HK-2 (cell line): Measurements from ENCODE around the gene ZNF219.

Source experiments
- DNase-seq: peaks from one replicate; pipeline ENCODE4 v3.0.0-alpha.2; 2018; ENCODE audit not compliant: unreplicated experiment

Gene ZNF219

GRCh38 chr14:21098076-21098891 lies at the start of gene ZNF219:
Gene ZNF219, minus strand, starts transcription at chr14:21098655. Its CDS starts 5,064 bp downstream, at chr14:21093591.
- DNase-seq, result no peak

DNA sequence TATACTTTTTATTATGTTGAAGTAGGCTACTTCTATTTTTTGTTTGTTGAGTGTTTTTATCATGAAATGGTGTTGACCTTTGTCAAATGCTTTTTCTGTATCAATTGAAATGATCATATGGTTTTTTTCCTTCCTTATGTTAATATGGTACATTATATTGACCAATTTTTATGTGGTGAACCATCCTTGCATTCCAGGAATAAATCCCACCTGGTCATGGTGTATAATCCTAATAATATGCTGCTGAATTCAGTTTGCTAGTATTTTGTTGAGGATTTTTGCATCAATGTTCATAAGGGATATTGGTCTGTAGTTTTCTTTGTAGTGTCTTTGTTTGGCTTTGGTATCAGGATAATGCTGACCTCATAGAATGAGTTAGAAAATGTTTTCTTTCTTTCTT lies 47.0 kb upstream of the ZNF219 start:
- DNase-seq, result no peak

DNA sequence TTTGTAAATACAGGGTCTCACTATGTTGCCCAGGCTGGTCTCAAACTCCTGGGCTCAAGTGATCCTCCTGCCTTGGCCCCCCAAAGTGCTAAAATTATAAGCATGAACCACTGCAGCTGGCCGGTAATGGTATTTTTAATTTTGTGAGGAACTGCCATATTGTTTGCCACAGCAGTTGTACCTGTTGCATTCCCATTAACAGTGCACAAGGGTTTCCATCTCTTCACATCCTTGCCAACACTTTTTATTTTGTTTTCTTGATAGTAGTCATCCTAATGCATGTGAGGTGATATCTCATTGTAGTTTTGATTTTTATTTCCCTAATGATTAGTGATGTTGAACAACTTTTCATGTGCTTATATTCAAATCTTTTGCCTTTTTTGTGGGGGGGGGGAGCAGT lies 43.9 kb upstream of the ZNF219 start:
- no peak for DNase-seq

DNA sequence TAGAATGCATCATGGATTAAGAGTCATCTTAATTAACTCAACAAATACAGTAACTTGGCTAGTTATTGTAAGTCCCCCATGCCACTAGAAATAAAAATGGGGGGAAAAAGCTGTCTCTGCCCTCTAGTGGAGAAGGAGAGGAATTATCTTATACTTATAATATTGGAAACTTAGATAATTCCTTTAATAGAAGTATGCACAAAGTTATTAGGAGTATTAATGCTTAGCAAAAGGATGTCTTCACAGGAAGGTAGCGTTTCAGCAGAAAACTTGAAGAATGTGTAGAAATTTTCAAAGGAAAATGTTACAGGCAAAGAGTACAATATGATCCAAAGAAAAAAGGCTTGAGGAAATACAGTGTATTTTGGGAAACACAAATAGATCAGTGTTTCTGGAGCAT lies 37.6 kb upstream of the ZNF219 start:
- no peak for DNase-seq

DNA sequence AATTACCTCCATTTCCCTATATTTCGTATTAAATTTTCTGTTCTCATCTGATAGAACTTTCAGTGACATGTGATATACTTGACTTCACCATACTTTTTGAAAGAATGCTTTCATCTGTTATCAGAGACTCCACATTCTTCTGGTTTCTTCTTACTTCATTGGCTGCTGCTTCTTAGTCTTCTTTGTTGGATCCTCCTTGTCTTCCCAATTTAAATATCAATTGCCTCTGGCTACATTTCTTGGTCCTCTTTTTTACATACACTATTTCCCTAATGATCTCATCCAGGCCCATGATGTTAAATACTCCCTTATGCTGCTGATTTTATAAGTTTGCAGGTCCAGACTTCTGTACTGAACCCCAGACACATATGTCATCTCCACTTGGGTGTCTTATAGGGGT lies 35.4 kb upstream of the ZNF219 start:
- DNase-seq, result no peak

DNA sequence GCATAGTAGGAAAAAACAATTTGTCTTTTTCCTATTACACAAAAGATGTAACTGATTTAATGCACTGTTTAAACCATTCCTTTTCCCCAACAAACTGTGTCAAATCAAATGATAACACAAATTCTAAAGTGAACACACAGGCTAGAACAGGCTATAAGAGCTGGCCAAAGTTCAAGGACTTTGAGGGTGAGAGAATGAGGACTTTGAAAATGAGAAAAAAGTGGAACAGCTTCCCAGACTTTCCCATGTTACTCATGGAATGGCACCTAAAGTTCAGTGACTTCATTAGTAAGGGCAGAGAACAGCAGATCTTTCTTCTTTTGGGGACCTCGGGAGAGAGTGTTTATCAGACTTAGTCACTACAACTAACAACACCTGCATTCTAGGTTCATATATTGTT lies 25.0 kb upstream of the ZNF219 start:
- no peak for DNase-seq

DNA sequence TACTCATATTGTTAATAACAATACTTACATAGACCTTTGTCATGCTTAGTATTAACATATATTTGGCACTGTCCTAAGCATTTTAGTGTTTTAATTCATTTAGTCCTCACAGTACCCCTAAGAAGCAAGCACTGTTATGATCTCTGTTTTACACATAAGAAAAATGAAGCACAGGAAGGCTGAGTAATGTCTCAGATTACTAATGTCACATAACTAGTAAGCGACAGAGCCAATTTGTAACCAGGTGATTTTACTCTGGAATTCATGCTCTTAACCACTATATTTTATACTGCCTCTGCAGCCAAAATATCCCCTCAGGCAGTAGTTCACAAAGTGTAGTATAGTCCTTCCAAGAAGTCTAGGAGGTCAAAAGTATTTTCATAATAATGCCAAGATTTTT lies 22.7 kb upstream of the ZNF219 start:
- no peak for DNase-seq

DNA sequence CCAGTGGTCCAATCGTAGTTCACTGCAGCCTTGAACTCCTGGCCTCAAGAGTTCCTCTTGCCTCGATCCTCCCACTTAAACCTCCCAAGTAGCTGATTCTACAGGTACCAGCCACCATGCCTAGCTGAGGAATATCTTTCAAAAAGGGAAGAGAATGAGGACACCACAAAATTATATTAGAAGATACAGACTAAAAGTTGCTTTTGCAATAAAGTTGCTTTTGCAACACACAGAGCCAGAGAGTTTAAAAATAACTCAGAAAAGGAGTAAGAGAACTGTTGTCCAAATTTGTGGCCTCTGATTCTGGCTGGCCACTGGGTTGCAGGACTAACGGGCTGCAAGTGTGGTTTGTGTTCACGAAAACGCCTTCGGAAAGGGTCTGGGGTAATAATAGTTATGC lies 22.2 kb upstream of the ZNF219 start:
- no peak for DNase-seq

GRCh38 chr14:21118933-21119332 lies 20.5 kb upstream of the ZNF219 start:
- no peak for DNase-seq

- no peak for DNase-seq
These were observed 14.9 kb upstream of the ZNF219 start for GRCh38 chr14:21113369-21113768.

GRCh38 chr14:21112255-21112654 lies 13.8 kb upstream of the ZNF219 start:
- DNase-seq, result no peak

DNA sequence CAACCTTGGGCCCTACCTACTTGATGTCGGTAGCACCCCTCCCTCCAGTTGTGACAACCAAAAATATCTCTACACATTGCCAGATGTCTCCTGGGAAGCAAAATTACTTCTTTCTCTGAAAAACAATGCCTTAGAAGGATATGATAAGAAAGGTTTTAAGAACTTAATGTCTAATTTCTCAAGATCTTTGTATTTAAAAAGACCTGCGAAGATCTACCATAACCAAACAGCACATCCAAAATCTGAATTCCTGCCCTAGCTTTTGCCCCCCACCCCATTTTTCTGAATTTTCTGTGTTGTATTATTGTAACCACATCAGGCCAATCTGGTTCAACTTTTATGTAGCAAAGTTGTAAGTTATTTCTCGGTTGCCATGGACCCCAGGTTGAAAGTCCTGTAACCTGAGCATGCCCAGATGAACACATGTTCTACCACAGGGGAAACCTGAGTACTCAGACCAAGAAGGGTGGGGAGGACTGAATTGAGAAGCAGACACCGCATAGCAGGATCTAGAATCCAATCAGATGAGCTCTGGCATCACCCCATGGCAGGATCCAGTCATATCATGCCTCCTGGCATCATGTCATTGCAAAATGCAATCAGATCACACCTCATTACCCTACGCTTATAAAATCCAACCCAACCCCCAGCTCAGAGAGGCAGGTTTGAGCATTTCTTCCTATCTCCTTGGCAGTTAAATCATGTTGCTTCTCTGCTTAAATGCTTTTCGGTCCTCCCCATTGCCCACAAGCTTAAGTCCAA lies 11.1 kb upstream of the ZNF219 start:
- no peak for DNase-seq

DNA sequence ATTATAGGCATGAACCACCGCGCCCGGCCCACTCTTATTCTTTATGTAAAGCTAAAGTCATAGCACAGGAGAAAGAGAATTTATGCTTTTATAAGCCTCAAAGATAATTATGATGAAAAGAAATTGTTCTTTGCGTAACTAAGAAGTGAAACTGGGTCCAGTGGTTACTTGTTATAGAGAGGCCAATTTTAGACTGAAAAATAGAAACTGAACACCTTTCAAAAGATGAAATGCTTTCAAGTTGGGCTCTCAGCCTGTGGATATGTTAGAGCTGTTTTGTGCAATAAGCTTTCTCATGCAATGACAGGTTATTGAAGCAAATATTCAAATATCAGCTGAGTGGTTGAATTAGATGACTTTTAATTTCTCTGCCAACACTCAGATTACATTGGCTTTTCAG lies 10.3 kb upstream of the ZNF219 start:
- DNase-seq, result no peak

DNA sequence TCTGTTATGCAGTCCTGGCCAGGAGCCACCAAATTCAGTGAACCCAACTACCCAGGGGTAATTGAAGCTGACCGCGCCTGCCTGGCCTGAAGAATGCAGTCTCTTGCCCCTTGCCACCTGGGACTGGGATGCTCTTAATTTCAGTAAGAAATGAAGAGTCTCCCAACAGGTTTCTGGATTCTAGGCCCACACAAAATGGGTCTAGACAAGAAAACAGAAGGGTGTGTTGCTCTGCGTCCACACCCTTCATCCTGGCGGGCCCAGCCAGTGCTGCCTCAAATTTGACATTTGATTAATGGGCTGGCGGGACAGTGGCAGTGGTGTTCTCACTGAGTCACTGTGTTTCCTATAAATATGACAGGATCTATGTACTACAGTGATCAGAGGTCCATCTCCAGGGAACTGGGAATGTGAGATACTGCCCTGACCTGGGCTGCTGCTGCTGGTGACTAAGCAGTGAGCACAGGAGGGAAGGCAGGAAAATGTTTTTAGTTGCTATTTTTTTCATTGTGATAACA lies 8.9 kb upstream of the ZNF219 start:
- no peak for DNase-seq

DNA sequence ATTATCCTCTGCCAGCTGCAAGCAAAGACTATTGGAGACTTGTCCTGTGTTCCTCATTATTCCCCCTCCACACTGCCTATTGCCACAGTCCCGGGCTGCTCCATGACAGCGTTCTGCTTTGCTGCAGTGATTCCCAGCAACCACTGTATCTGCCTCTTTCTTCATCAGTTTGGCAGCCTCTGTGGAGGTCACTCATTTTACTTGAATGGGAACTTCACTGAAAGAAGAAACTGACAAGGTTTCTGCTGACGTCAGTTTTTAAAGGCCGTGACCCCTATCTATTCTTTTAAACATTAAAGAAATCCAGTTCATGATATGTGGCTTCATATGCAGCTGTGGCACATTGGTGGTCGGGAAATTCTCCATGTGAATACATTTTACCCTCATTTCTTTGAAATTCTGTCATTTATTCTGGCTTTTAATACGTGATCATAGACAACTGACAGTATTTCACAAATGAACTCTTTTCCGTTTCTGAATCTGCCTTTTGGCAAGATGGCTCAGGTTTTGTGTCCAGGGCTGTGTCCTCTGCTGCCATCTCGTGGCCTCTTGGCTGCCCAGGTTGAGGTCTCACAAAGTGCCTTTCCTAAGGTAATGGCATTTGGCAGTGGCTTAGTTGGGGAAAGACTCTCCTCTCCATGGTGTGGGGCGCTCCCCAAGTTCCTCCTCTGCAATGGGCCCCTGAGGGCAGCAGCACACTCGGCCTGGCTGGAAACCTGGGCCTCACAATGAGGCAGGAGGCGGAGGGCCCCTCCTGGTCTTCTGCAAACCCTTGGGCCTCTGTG lies 8.2 kb upstream of the ZNF219 start:
- DNase-seq, result peak; percentile 72

GRCh38 chr14:21106176-21106497 lies 7.7 kb upstream of the ZNF219 start:
- no peak for DNase-seq

DNA sequence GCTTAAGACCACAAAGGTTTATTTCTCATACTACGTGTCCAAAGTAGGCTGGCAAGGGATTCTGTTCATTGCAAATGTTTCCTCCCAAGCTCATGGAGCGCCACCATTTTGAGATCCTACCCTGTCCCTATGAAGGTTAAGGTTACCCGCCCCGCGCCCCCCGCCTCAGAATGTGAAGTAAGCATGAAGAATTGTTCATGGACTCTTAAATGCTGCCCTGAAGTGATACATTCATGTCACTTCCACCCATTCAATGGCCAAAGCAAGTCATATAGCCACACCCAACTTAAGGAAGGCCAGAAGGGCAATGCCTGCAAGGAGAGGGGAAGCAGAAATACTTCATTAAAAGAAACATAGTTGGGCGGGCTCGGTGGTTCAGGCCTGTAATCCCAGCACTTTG lies 6.6 kb upstream of the ZNF219 start:
- no peak for DNase-seq

GRCh38 chr14:21104448-21105060 lies 6.1 kb upstream of the ZNF219 start:
- DNase-seq, result peak; percentile 78

GRCh38 chr14:21103710-21104447 lies 5.4 kb upstream of the ZNF219 start:
- peak; percentile 94 for DNase-seq

- no peak for DNase-seq
These were observed 4.9 kb upstream of the ZNF219 start for GRCh38 chr14:21103411-21103709.
